PC-3 (cell line): ENCODE data around the gene ZNF214. TPM values are rescaled to one million over a fixed set of nuclear protein-coding genes. Genes with fewer than 3 reads are reported as not detected.

Experiments
- ATAC-seq: fragments of 200-7000 bp; cut with Tn5 transposase; 2 replicates; pipeline ENCODE4 v1.9.1; 2020; ENCODE audit warnings: mild to moderate bottlenecking, moderate library complexity
- BruUV-seq: library from RNA; stranded (reverse); fragments of 400-500 nt; replicated peaks from 2 replicates; lab custom pipeline; 2021; lab: Mats Ljungman, UMichigan
- CTCF ChIA-PET: fragments of 300-600 bp; sonication (Branson Sonifier 250); formaldehyde crosslinking; loops from one replicate; lab custom pipeline; 2022; ENCODE audit warnings: antibody characterized with exemption; lab: Charles Lee
- POLR2A ChIA-PET: fragments of 300-600 bp; sonication (Branson Sonifier 250); formaldehyde crosslinking; loops from one replicate; lab custom pipeline; 2022; ENCODE audit warnings: antibody characterized with exemption; ENCODE audit not compliant: unreplicated experiment; lab: Charles Lee
- DNase-seq: peaks from one replicate; pipeline ENCODE4 v3.0.0-alpha.2; 2015
- H2AFZ ChIP-seq: fragments of 300-600 bp; sonication (generic); 2 replicates; pipeline ENCODE4 v1.6.0; 2016; ENCODE audit warnings: antibody characterized with exemption, low read length
- H3F3A ChIP-seq: fragments of 300-600 bp; sonication (generic); one replicate; pipeline ENCODE4 v1.6.0; 2017; ENCODE audit warnings: antibody characterized with exemption, low read length, control low read depth, mild to moderate bottlenecking; ENCODE audit not compliant: unreplicated experiment
- H3K27ac ChIP-seq: fragments of 300-600 bp; sonication (generic); 2 replicates; pipeline ENCODE4 v1.5.1; 2016; ENCODE audit warnings: mild to moderate bottlenecking, low read length
- H3K27me3 ChIP-seq: fragments of 300-600 bp; sonication (generic); 2 replicates; pipeline ENCODE4 v1.6.1; 2016; ENCODE audit warnings: low read length, mixed read lengths
- H3K36me3 ChIP-seq: fragments of 300-600 bp; sonication (generic); 2 replicates; pipeline ENCODE4 v1.6.1; 2016; ENCODE audit warnings: low read depth, mixed run types, low read length, mixed read lengths
- H3K4me1 ChIP-seq: fragments of 300-600 bp; sonication (generic); 2 replicates; pipeline ENCODE4 v1.5.1; 2016; ENCODE audit warnings: low read length; ENCODE audit not compliant: insufficient read depth
- H3K4me2 ChIP-seq: fragments of 300-600 bp; sonication (generic); 2 replicates; pipeline ENCODE4 v1.6.0; 2016; ENCODE audit warnings: low read length
- H3K4me3 ChIP-seq: fragments of 300-600 bp; sonication (generic); 2 replicates; pipeline ENCODE4 v1.5.1; 2016; ENCODE audit warnings: mild to moderate bottlenecking, low read length, mixed read lengths
- H3K79me2 ChIP-seq: fragments of 300-600 bp; sonication (generic); 2 replicates; pipeline ENCODE4 v1.6.1; 2017; ENCODE audit warnings: low read length, mixed read lengths
- H3K9ac ChIP-seq: fragments of 300-600 bp; sonication (generic); 2 replicates; pipeline ENCODE4 v1.6.0; 2016; ENCODE audit warnings: mild to moderate bottlenecking, low read length
- H3K9me2 ChIP-seq: fragments of 300-600 bp; sonication (generic); replicated peaks from 2 replicates; pipeline ENCODE4 v1.6.1; 2016; ENCODE audit warnings: mixed run types, low read length, mixed read lengths
- H3K9me3 ChIP-seq: fragments of 300-600 bp; sonication (generic); 2 replicates; pipeline ENCODE4 v1.6.1; 2016; ENCODE audit warnings: low read length, mixed read lengths
- H4K20me1 ChIP-seq: fragments of 300-600 bp; sonication (generic); 2 replicates; pipeline ENCODE4 v1.6.1; 2016; ENCODE audit warnings: low read length, mixed read lengths
- EZH2 ChIP-seq: fragments of 300-600 bp; sonication (generic); IDR thresholded peaks from one replicate; pipeline ENCODE4 v1.6.1; 2017; ENCODE audit warnings: antibody characterized with exemption, mild to moderate bottlenecking, low read length; ENCODE audit not compliant: unreplicated experiment
- EZH2phosphoT487 ChIP-seq: fragments of 300-600 bp; sonication (generic); IDR thresholded peaks from 2 replicates; pipeline ENCODE4 v1.6.1; 2018; ENCODE audit warnings: mild to moderate bottlenecking, antibody characterized with exemption, low read length, borderline replicate concordance
- intact Hi-C: fragments of 100-400 bp; cut with micrococcal nuclease; formaldehyde crosslinking; loops from 2 replicates; pipeline ENCODE4 v1.9.0; 2023
- total RNA-seq: library from RNA; depleted of rRNA; stranded (reverse); fragments of >200 nt; gene quantifications from 2 replicates; pipeline ENCODE4 v1.2.3, GENCODE V29; 2014
- TF ChIP-seq, protein P1 (sequence below): fragments of 300-600 bp; sonication (generic); conservative IDR thresholded peaks from 2 replicates; pipeline ENCODE4 v1.5.1; 2017; ENCODE audit warnings: antibody characterized with exemption, low read depth, mild to moderate bottlenecking, low read length

ZNF214 gene
- total RNA-seq, 1 experiment from 2014 or later: 1.4 TPM

DNA sequence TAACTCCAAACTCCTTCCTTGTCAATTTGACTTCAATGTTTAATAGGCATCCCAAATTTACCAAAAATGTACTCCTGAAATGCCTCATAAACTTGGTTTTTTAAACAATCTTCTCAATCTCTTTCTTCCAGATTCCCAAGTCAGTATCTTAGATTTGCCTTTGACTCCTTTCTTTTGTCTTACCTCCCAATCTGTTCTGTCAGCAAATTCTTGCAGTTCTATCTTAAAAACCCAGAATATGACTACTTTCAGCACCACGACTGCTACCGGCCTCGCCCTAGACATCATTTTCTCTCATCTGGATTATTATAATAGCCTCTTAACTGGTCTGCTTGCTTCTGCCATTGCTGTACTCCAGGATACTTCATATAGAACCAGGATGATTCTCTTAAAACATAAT is 8.0 kb upstream of the ZNF214 start:
- Histone ChIP-seq H3K4me2 (no peak overlapping the region), H2AFZ (no peak overlapping the region), H3F3A (no peaks in the 10 kb centered on the region), H3K4me1 (no peaks in the 10 kb centered on the region), H3K27me3 (peaks cover 33% of the 10 kb centered on the region), H3K27ac (no peak overlapping the region), H3K79me2 (no peaks in the 10 kb centered on the region), H4K20me1 (no peaks in the 10 kb centered on the region), H3K4me3 (no peak overlapping the region), H3K9me2 (no peaks in the 10 kb centered on the region), H3K9ac (no peak overlapping the region), H3K9me3 (no peaks in the 10 kb centered on the region), H3K36me3 (no peaks in the 10 kb centered on the region)
- POLR2A ChIA-PET: no interaction called here
- intact Hi-C loops: no loop called here
- no TSS peak for BruUV-seq
- no peak for ATAC-seq
- CTCF ChIA-PET: no interaction called here
- TF ChIP-seq EZH2 (no peak), EZH2phosphoT487 (no peak)
- TF ChIP-seq, protein P1, sequence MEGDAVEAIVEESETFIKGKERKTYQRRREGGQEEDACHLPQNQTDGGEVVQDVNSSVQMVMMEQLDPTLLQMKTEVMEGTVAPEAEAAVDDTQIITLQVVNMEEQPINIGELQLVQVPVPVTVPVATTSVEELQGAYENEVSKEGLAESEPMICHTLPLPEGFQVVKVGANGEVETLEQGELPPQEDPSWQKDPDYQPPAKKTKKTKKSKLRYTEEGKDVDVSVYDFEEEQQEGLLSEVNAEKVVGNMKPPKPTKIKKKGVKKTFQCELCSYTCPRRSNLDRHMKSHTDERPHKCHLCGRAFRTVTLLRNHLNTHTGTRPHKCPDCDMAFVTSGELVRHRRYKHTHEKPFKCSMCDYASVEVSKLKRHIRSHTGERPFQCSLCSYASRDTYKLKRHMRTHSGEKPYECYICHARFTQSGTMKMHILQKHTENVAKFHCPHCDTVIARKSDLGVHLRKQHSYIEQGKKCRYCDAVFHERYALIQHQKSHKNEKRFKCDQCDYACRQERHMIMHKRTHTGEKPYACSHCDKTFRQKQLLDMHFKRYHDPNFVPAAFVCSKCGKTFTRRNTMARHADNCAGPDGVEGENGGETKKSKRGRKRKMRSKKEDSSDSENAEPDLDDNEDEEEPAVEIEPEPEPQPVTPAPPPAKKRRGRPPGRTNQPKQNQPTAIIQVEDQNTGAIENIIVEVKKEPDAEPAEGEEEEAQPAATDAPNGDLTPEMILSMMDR: no peak
- DNase-seq: no peak

DNA sequence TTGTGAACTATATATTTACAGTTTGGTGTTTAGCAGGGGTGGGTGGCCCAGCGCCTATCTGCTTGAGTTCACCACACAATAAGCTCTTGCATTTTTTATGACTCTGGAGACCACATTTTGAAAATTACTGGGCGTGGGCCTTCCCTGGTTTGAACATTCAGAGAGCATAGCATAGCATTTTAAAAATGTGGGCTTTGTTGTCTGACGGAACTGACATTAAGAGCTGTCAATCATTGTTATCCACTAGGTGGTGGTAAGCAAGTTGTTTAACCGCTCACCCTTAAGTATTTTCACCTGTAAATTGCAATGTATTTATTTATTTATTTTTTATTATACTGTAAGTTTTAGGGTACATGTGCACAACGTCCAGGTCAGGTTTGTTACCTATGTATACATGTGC is 1.2 kb upstream of the ZNF214 start:
- intact Hi-C loops: no loop called here
- Histone ChIP-seq H3K9me3 (no peaks in the 10 kb centered on the region), H3K79me2 (no peaks in the 10 kb centered on the region), H3K27me3 (no peaks in the 10 kb centered on the region), H3F3A (no peaks in the 10 kb centered on the region), H2AFZ (no peak overlapping the region), H4K20me1 (no peaks in the 10 kb centered on the region), H3K4me2 (no peak overlapping the region), H3K36me3 (no peaks in the 10 kb centered on the region), H3K9me2 (no peaks in the 10 kb centered on the region), H3K9ac (no peak overlapping the region), H3K4me1 (peaks cover 9% of the 10 kb centered on the region), H3K4me3 (no peak overlapping the region), H3K27ac (no peak overlapping the region)
- DNase-seq: no peak
- no TSS peak for BruUV-seq
- POLR2A ChIA-PET: interaction anchor here (0.7 kb wide), 1 partner anchor 475 kb away, joined by 3 read pairs; no protein-coding TSS in a partner anchor
- CTCF ChIA-PET: interaction anchor here (0.7 kb wide), 1 partner anchor 209 kb away, joined by 3 read pairs; no protein-coding TSS in a partner anchor
- no peak for TF ChIP-seq EZH2
- no peak for ATAC-seq

DNA sequence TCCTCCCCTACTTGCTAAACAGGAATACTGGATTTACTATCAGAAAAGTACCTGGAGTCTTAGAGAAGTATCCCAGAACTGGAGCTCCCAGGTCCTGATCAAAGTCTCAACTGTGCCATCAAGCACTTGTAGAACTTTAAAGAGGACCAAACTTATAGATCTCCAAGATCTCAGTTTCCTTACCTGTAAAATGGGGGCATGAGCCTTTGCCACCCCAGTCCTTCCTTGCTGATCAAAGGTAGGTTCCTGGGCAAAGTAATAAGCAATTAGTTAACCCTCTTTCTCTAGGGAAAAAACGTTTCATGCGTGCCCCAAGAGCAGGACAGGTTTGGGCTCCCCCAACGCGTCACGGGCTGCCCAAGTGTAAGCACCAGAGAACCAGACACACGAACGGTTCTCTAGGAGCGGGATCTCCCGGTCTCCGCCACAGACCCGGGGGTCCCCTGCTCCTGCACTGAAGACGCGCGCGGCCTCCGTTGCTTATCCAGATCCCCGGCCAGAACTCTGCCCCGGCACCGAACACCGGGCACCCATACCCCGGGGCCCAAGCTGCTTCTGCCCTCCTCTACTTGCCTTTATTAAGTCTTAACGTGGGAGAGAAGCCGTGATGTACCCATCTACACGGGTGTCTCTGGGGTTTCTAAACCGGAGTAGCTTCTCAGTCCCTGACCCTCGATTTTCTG is 505 bp downstream of the ZNF214 start:
- ChIA-PET POLR2A (no interaction called here), CTCF (no interaction called here)
- Histone ChIP-seq H3K9ac (peak overlapping the region; percentile 51), H3F3A (no peaks in the 10 kb centered on the region), H3K9me2 (no peaks in the 10 kb centered on the region), H2AFZ (peak overlapping the region; percentile 97), H4K20me1 (no peaks in the 10 kb centered on the region), H3K4me1 (peaks cover 9% of the 10 kb centered on the region), H3K79me2 (no peaks in the 10 kb centered on the region), H3K9me3 (no peaks in the 10 kb centered on the region), H3K36me3 (no peaks in the 10 kb centered on the region), H3K27ac (no peak overlapping the region), H3K4me2 (peak overlapping the region; percentile 89), H3K4me3 (peak overlapping the region; percentile 77), H3K27me3 (no peaks in the 10 kb centered on the region)
- intact Hi-C loops: no loop called here
- DNase-seq (no peak), ATAC-seq (peak; percentile 42)
- TSS peak; percentile 83 for BruUV-seq
- TF ChIP-seq EZH2phosphoT487 (no peak), EZH2 (no peak)
- TF ChIP-seq, protein P1: no peak
